HG03108 (cell line): ENCODE data around the gene ZNF727.
"Not testable (repeated sequence)": the region's sequence is repeated elsewhere in the genome, so short reads cannot be mapped to it uniquely, and the experiment has no call there.

Source experiments
- ATAC-seq: cut with Tn5 transposase; IDR thresholded peaks from one replicate; pipeline ENCODE4 v1.9.1; 2021; ENCODE audit warnings: moderate library complexity; ENCODE audit not compliant: unreplicated experiment

ZNF727 gene

GRCh38 chr7:64045301-64046040 lies at the start of gene ZNF727:
Gene ZNF727, plus strand, starts transcription at chr7:64045434. Its CDS starts 188 bp downstream, at chr7:64045622.
- ATAC-seq = no peak

DNA sequence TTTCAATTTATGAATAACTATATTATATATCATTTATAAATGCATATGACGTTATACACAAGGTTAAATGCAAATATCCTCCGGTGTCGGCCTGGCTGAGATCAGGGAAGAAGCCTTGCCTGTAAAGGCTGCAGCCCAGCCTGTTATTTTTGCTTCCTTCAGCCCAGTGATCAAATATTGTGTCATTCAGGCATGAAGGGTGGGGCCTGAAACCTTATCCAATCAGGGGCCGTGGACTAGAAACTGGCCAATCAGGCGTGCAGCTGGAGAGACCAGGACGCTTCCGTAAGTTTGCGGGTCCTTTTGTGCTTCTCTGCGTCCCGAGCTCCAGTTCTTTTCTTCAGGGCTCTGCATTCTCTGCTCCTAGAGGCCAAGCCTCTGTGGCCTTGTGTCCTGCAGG lies 46.7 kb upstream of the ZNF727 start, which contains the start of gene ZNF722:
Gene ZNF722, plus strand, starts transcription at position 301 of the 400 bp plus-strand sequence. CDS start 113 bp downstream, outside the sequence.
- no peak for ATAC-seq

DNA sequence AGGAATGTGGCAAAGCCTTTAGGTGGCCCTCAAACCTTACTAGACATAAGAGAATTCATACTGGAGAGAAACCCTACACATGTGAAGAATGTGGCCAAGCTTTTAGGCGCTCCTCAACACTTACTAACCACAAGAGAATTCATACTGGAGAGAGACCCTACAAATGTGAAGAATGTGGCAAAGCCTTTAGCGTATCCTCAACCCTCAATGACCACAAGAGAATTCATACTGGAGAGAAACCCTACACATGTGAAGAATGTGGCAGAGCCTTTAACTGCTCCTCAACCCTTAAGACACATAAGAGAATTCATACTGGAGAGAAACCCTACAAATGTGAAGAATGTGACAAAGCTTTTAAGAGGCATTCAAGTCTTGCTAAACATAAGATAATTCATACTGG lies 29.7 kb upstream of the ZNF727 start:
- ATAC-seq = not testable (repeated sequence)

DNA sequence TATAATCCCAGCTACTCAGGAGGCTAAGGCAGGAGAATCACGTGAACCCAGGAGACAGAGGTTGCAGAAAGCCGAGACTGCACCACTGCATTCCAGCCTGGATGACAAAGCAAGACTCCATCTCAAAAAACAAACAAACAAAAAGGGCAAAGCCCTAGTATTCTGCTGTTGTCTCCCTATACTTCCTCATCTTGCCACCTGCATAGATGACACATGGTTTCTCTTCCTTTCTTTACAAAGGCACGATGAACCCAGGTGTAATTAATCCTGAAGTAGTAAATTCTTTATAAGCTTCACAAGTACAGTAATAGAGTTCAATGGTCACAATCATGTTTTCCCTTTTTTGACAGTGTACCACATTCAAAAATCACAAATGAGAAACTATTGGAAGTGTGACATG lies 9.8 kb upstream of the ZNF727 start:
- ATAC-seq = no peak

GRCh38 chr7:64037095-64037494 lies 8.1 kb upstream of the ZNF727 start:
- no peak for ATAC-seq

- no peak for ATAC-seq
These were observed 781 bp downstream of the ZNF727 start for GRCh38 chr7:64046041-64046389.

- ATAC-seq = not testable (repeated sequence)
These were observed 32.8 kb downstream of the ZNF727 start for GRCh38 chr7:64077837-64078698.

DNA sequence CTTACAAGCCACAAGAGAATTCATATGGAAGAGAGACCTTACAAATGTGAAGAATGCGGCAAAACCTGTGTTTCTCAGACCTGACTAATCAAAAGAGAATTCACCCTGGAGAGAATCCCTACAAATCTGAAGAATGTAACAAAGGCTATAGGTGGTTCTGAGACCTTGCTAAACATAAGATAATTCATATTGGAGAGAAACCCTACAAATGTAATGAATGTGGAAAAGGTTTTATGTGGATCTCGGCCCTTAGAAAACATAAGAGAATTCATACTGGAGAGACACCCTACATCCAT lies 33.4 kb downstream of the ZNF727 start:
- ATAC-seq = no peak

DNA sequence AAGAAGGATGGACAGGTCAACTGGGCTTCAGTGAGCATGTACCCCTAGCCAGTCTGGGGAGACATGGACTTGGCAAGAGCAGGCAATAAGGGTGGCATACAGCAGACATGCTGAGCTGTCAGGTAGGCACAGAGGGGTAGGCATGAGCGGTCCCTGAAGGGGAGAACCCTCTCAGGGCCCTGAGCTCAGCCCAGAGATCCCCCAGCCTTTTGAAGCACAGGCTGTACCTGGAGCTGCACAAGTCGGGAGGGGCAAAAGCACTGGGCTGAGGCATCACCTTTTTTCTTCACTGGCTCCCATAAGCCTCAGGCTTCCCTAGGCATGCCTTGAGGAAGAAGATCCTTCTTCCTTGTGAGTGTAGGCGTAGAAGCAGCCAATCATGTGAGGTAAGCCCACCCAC lies 42.3 kb downstream of the ZNF727 start:
- no peak for ATAC-seq

DNA sequence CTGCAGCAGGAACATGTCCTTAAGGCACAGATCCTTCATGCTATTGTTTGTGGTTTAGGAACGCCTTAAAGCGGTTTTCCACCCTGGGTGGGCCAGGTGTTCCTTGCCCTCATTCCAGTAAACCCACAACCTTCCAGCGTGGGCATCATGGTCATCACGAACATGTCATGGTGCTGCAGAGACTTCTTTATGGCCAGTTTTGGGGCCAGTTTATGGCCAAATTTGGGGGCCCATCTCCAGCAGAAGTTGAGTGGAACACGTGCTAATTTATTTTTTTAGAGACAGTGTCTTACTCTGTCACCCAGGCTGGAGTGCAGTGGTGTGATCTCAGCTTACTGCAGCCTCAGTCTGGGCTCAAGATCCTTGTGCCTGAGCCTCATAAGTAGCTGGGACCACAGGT lies 43.6 kb downstream of the ZNF727 start:
- not testable (repeated sequence) for ATAC-seq
